GM10248 (cell line): ENCODE results near the gene ZCCHC14.

Experiments used
- CTCF ChIA-PET: fragments of 300-600 bp; sonication (Branson Sonifier 250); formaldehyde crosslinking; extraction: SDS; loops from one replicate; lab custom pipeline; 2021; ENCODE audit warnings: antibody characterized with exemption; lab: Yijun Ruan, JAX
- POLR2A ChIA-PET: fragments of 350-650 bp; sonication (Branson Sonifier 250); formaldehyde crosslinking; extraction: SDS; loops from one replicate; lab custom pipeline; 2020; ENCODE audit warnings: antibody characterized with exemption; lab: Yijun Ruan, JAX
- DNase-seq: peaks from one replicate; pipeline ENCODE4 v3.0.0; 2012; ENCODE audit errors: extremely low spot score
- CTCF ChIP-seq: IDR thresholded peaks from 2 replicates; pipeline ENCODE4 v1.5.1; 2012; ENCODE audit warnings: mild to moderate bottlenecking, low read depth; ENCODE audit errors: extremely low read depth, missing control alignments, control extremely low read depth

Gene ZCCHC14

GRCh38 chr16:87474566-87474996 is 18.2 kb downstream of the ZCCHC14 start:
- ChIA-PET CTCF (interaction anchor here (2.2 to 2.5 kb wide), 2 partner anchors 10 to 14 kb away, joined by 6 read pairs; no protein-coding TSS in a partner anchor), POLR2A (no interaction called here)
- no peak for TF ChIP-seq CTCF
- DNase-seq, result no peak

- CTCF ChIA-PET, result interaction anchor here (2.2 to 2.5 kb wide), 2 partner anchors 10 to 13 kb away, joined by 6 read pairs; no protein-coding TSS in a partner anchor
- no peak for DNase-seq
- POLR2A ChIA-PET, result no interaction called here
- TF ChIP-seq CTCF, result no peak
These were observed 18.8 kb downstream of the ZCCHC14 start for GRCh38 chr16:87474017-87474416.

- DNase-seq, result no peak
- ChIA-PET POLR2A (no interaction called here), CTCF (interaction anchor here (2.5 kb wide), 1 partner anchor 12 kb away, joined by 6 read pairs; no protein-coding TSS in a partner anchor)
- no peak for TF ChIP-seq CTCF
These were observed 19.9 kb downstream of the ZCCHC14 start for GRCh38 chr16:87472935-87473334.

GRCh38 chr16:87472142-87472778 is 20.6 kb downstream of the ZCCHC14 start:
- no peak for DNase-seq
- POLR2A ChIA-PET, result no interaction called here
- TF ChIP-seq CTCF, result no peak
- CTCF ChIA-PET, result no interaction called here

- no peak for TF ChIP-seq CTCF
- no peak for DNase-seq
- ChIA-PET CTCF (no interaction called here), POLR2A (no interaction called here)
These were observed 21.3 kb downstream of the ZCCHC14 start for GRCh38 chr16:87471278-87472141.

- DNase-seq, result no peak
- POLR2A ChIA-PET, result no interaction called here
- CTCF ChIA-PET, result no interaction called here
- no peak for TF ChIP-seq CTCF
These were observed 22.5 kb downstream of the ZCCHC14 start for GRCh38 chr16:87470332-87470731.
